IPS-20b (cell line): Measurements from ENCODE around the gene SF3B1.
"Not testable (repeated sequence)": the region's sequence is repeated elsewhere in the genome, so short reads cannot be mapped to it uniquely, and the experiment has no call there.

Experiments used
- H3K27ac ChIP-seq: one replicate; pipeline ENCODE4 v1.5.1; 2013; ENCODE audit warnings: low read length
- H3K27me3 ChIP-seq: 2 replicates; pipeline ENCODE4 v1.6.1; 2013; ENCODE audit warnings: mild to moderate bottlenecking, low read length, inconsistent platforms; ENCODE audit not compliant: insufficient read depth
- H3K36me3 ChIP-seq: 2 replicates; pipeline ENCODE4 v1.6.1; 2013; ENCODE audit warnings: low read depth, mild to moderate bottlenecking, inconsistent platforms, low read length, moderate library complexity; ENCODE audit not compliant: insufficient read depth
- H3K4me1 ChIP-seq: 2 replicates; pipeline ENCODE4 v1.6.1; 2013; ENCODE audit warnings: mild to moderate bottlenecking, control low read depth, inconsistent platforms, low read length, moderate library complexity; ENCODE audit not compliant: insufficient read depth
- H3K4me3 ChIP-seq: 2 replicates; pipeline ENCODE4 v1.5.1; 2013; ENCODE audit warnings: mild to moderate bottlenecking, low read length, inconsistent platforms
- H3K9ac ChIP-seq: 2 replicates; pipeline ENCODE4 v1.6.1; 2013; ENCODE audit warnings: low read depth, mild to moderate bottlenecking, inconsistent platforms, low read length, moderate library complexity
- H3K9me3 ChIP-seq: 2 replicates; pipeline ENCODE4 v1.6.1; 2013; ENCODE audit warnings: mild to moderate bottlenecking, low read depth, low read length, inconsistent platforms; ENCODE audit not compliant: insufficient read depth

SF3B1 gene

DNA sequence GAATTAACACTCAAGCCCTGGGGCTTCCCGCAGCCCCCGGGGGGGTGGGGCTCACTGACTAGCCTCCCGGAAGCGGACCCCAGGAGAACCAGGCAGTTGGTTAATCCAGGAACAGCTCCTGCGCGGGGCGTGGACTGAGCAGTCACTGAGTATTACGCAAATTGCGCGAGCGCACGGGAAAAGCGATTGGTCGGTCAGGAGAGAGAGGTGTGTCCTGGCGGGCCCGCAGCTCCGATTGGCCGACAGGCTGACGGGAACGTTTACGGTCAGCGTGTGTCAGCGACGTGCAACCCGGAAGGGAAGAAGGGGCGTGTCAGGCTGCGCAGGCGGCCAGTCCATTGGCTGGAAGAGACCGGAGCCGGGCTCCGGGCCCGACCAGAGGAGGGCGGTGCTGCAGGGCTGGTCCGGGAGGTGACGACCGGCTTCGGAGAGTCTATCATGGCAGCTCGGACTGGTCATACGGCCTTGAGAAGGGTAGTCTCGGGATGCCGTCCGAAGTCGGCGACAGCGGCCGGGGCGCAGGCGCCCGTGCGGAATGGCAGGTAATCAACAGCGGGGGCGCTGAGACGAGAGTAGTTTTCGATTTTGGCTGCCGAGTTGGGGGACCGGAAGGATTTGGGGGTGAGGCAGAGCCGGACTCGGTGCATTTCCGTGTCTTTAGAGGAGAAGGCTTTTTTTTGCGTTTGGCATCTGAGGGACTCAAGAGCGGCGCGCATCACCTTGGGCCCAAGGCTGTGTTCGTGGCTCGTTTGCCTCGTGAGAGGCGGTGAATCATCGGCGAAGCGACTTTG is 18.5 kb upstream of the SF3B1 start, which contains the start of gene COQ10B:
Gene COQ10B, plus strand, starts transcription at position 430 of the 791 bp plus-strand sequence. Its CDS starts 9 bp downstream, at position 439.
- peak within 1 kb of the TSS; percentile 1 for H3K27ac ChIP-seq
- H3K9ac ChIP-seq, result peak within 1 kb of the TSS; percentile 83

DNA sequence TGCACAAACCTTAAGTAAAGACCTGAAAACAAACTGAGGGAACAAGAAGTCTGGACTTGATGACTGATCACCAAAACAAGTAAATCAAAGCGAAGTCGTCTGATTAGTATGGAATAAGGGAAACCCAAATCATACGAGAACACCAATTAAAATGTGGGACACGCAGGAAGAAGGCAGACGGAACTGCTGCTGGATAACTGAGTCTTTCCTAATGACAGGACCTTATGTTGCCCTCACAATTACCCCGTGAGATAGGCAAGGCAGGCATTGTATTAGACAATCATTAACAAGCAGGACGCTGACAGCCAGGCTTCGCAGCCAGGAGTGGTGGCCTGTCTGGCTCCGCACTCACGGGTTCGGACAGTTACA is 17.9 kb upstream of the SF3B1 start:
- H3K4me1 ChIP-seq, result peaks cover 8% of the 10 kb centered on the region
- peak overlapping the region; percentile 59; the same call in 1 of the 2 replicates for H3K9ac ChIP-seq
- H3K9me3 ChIP-seq, result no peaks in the 10 kb centered on the region
- peak overlapping the region; percentile 82 for H3K4me3 ChIP-seq
- H3K27me3 ChIP-seq, result no peaks in the 10 kb centered on the region
- no peak overlapping the region for H3K27ac ChIP-seq
- no peaks in the 10 kb centered on the region for H3K36me3 ChIP-seq

More for the DNA sequence above, 18.5 kb upstream of the SF3B1 start, which contains the start of gene COQ10B:
- Histone ChIP-seq H3K36me3 (no peaks in the 10 kb centered on the region), H3K4me1 (peaks cover 8% of the 10 kb centered on the region), H3K27me3 (no peaks in the 10 kb centered on the region), H3K4me3 (peak within 1 kb of the TSS; percentile 82), H3K9me3 (no peaks in the 10 kb centered on the region)

DNA sequence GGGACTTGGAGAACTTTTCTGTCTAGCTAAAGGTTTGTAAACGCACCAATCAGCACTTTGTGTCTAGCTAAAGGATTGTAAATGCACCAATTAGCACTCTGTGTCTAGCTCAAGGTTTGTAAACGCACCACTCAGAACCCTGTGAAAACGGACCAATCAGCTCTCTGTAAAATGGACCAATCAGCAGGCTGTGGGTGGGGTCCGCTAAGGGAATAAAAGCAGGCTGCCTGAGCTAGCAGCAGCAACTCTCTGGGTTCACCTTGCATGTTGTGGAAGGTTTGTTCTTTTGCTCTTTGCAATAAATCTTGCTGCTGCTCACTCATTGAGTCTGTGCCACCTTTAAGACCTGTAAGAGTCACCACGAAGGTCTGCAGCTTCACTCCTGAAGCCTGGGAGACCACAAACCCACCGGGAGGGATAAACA is 16.1 kb upstream of the SF3B1 start:
- not testable (repeated sequence) for H3K9me3 ChIP-seq, H3K27me3 ChIP-seq, H3K36me3 ChIP-seq, H3K9ac ChIP-seq, H3K4me3 ChIP-seq, H3K27ac ChIP-seq, H3K4me1 ChIP-seq

DNA sequence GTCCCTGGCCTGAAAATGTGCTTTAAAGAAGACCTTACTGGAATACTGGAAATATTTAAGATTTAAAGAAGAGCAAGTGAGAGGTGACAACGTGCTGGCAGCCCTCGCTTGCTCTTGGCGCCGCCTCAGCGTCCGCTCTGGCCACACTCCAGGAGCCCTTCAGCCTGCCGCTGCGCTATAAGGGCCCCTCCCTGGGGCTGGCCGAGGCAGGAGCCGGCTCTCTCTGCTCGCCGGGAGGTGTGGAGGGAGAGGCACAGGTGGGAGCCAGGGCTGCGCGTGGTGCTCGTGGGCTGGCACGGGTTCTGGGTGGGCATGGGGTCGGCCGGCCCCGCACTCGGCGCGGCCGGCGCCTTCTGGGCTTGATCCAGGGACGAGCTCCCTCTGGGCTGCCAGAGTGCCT is 15.6 kb upstream of the SF3B1 start:
- Histone ChIP-seq H3K27me3 (no peaks in the 10 kb centered on the region), H3K4me1 (peaks cover 8% of the 10 kb centered on the region), H3K27ac (no peak overlapping the region), H3K4me3 (no peak overlapping the region), H3K9ac (no peak overlapping the region), H3K9me3 (no peaks in the 10 kb centered on the region), H3K36me3 (no peaks in the 10 kb centered on the region)

DNA sequence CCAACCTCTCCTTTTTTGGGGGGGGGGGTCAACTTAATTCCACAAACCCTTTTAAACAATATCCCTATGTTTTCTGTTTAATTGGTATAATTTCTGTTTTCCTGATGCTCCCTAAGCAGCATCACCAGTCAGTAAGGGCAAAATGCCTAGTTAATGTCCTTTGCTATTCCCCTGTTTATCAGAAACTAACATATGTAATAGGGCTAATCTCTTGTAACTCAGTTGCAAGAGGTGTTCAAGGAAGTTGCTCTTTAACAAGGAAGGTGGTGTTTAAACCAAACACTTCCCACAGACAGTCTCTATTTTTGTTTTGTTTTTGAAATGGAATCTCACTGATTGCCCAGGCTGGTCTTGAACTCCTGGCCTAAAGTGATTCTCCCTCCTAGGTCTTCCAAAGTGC is 12.0 kb upstream of the SF3B1 start:
- no peaks in the 10 kb centered on the region for H3K27me3 ChIP-seq
- H3K9ac ChIP-seq, result no peak overlapping the region
- no peaks in the 10 kb centered on the region for H3K36me3 ChIP-seq
- H3K4me1 ChIP-seq, result no peaks in the 10 kb centered on the region
- no peaks in the 10 kb centered on the region for H3K9me3 ChIP-seq
- no peak overlapping the region for H3K27ac ChIP-seq
- H3K4me3 ChIP-seq, result no peak overlapping the region

DNA sequence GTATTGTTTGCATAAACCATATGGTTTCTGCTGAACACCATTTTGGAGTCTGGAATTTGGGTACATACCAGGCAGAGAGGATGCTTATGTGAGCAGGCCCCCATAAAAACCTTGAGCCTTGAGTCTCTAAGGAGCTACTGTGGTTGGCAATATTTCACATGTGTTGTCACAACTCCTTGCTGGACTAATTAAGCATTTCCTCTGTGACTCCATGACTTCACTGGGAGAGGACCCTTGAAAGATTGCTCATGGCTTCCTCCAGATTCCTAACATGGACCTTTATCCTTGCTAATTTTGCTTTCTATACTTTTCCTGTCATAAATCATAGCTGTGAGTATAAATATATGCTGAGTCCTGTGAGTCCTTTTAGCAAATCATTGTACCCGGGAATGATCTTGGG is 10.9 kb upstream of the SF3B1 start:
- Histone ChIP-seq H3K9me3 (no peaks in the 10 kb centered on the region), H3K9ac (no peak overlapping the region), H3K36me3 (no peaks in the 10 kb centered on the region), H3K4me3 (no peak overlapping the region), H3K27ac (no peak overlapping the region), H3K4me1 (no peaks in the 10 kb centered on the region), H3K27me3 (no peaks in the 10 kb centered on the region)

DNA sequence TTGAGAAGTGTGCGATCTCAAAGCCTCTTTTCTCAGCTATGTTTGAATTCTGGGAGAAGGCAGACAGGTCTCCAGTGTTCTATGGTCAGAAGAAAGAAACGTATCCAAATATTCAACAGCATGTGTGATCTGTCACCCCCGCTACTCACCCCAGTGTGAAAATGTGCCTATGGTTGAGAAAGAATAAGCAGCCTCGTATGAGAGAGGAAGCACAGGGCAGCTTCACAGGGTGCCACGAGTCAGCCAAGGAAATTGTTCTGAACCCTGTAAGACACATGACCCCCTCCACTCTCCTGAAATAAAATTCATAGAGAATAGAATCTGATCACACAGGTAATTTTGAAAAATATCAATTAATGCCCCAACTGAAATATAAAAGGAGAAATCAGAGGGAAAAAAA is 8.0 kb upstream of the SF3B1 start:
- Histone ChIP-seq H3K27ac (no peak overlapping the region), H3K9ac (no peak overlapping the region), H3K27me3 (no peaks in the 10 kb centered on the region), H3K36me3 (no peaks in the 10 kb centered on the region), H3K9me3 (no peaks in the 10 kb centered on the region), H3K4me3 (no peak overlapping the region), H3K4me1 (no peaks in the 10 kb centered on the region)

DNA sequence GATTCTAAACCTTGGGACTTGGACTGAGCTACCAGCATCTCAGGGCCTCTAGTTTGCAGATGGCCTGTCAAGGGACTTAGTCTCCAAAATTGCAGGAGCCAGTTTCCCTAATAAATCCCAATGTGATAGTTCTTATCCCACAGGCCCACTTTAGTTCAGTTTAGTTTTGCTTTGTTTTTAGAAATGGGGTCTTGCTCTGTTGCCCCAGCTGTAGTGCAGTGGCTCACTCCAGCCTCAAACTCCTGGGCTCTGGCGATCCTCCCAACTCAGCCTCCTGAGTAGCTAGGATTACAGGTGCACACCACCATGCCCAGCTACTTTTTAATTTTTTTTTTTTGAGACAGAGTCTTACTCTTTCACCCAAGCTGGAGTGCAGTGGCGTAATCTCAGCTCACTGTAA is 2.6 kb upstream of the SF3B1 start:
- no peaks in the 10 kb centered on the region for H3K9me3 ChIP-seq
- H3K4me1 ChIP-seq, result peaks cover 6% of the 10 kb centered on the region; the same call in 1 of the 2 replicates
- H3K36me3 ChIP-seq, result no peaks in the 10 kb centered on the region
- no peak overlapping the region for H3K9ac ChIP-seq
- no peaks in the 10 kb centered on the region for H3K27me3 ChIP-seq
- no peak overlapping the region for H3K4me3 ChIP-seq
- H3K27ac ChIP-seq, result no peak overlapping the region

DNA sequence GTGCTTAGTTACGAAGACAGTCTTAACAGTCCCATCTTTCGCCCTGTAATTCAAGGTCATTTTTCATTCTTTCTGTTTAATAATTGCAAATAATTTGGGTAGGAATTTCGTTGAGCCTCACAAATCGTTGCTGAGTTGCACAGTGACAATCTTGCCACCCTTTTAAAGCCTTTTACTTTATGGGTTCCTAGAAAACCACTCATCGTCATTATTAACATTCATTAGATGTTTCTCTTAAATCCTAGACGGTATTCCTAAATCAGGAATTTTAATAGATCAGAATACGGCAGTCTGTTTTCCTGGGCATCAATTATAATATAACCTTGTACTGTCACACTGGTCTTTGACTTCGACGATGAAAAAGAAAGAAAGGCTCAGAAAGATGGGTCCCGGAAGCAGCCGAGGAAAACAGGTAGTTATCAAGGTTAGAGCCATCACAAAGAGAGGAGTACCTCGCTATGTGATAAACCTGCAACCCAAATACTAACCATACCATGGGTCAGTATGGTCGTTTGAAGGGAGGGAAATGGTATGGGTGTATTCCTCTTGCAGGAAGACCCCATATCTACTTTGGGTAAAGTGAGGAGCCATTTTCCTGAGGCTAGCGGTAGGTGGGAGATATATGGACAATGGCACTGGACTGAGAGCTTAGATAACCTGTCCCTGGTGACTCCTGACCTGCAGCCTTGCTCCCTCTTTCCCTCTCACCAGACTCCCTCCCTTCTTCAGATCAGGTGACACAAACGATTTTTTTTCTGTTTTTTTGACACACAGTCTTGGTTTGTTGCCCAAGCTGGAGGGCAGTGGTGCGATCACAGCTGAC is 981 bp upstream of the SF3B1 start:
- Histone ChIP-seq H3K36me3 (no peaks in the 10 kb centered on the region), H3K27me3 (no peaks in the 10 kb centered on the region), H3K4me1 (peaks cover 6% of the 10 kb centered on the region; the same call in 1 of the 2 replicates), H3K4me3 (peak overlapping the region; percentile 89), H3K9me3 (no peaks in the 10 kb centered on the region), H3K27ac (peak overlapping the region; percentile 80), H3K9ac (peak overlapping the region; percentile 98)

DNA sequence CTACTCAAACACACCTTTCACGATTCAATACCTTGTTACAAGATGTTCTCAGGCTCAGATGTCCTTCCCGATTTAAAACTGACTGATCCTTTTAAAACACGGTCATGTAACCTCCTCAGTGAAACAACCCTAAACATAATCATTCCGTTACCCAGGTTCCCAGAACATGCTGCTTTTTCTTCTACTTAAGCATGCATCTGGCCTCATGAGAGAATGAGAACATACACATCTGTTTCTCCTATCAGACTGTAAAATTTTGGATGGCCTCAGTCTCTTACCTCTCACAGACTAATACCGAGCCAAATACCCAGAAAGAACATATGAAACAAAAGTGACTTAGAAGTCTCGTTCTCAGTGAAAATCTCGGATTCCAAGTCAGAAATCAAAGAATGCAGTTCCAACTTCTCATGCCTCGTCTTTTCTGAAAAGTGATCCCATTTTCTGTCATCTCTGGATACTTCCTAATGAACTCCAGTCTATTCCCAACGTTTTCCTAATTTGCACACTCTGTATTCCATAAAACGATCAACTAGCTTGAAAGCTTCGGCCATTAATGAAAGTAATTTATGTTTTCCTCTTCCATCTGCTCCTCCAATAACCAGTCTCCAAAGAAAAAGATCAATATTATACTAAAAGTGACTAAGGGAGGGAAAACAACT is 919 bp downstream of the SF3B1 start:
- peak overlapping the region; percentile 98 for H3K9ac ChIP-seq
- peaks cover 14% of the 10 kb centered on the region for H3K36me3 ChIP-seq
- H3K27me3 ChIP-seq, result no peaks in the 10 kb centered on the region
- peaks cover 6% of the 10 kb centered on the region; the same call in 1 of the 2 replicates for H3K4me1 ChIP-seq
- peak overlapping the region; percentile 83 for H3K27ac ChIP-seq
- H3K4me3 ChIP-seq, result peak overlapping the region; percentile 89
- H3K9me3 ChIP-seq, result no peaks in the 10 kb centered on the region

DNA sequence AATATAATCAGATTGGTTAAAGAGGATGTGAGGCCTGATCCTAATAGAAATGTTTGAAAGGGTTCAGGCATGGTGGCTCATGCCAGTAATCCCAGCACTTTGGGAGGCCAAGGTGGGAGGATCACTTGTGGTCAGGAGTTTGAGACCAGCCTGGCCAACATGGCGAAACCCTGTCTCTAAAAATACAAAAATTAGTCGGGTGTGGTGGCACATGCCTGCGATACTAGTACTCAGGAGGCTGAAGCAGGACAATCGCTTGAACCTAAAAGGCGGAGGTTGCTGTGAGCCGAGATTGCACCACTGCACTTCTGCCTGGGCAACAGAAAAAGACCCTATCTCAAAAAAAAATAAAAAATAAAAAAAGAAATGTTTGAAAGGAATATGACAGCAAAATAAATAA is 2.3 kb downstream of the SF3B1 start:
- H3K4me1 ChIP-seq, H3K27me3 ChIP-seq, H3K9me3 ChIP-seq, H3K9ac ChIP-seq, H3K27ac ChIP-seq: not testable (repeated sequence)
- H3K36me3 ChIP-seq, result peaks cover 15% of the 10 kb centered on the region
- peak overlapping the region; percentile 89 for H3K4me3 ChIP-seq
